HepG2 (cell line): ENCODE measurements around the gene PIK3R1. TPM values are rescaled to one million over a fixed set of nuclear protein-coding genes. Genes with fewer than 3 reads are reported as not detected.

Experiments
- AKNA ChIP-seq: sonication (generic); formaldehyde crosslinking; IDR thresholded peaks from 2 replicates; pipeline ENCODE4 v1.4.0; 2020; ENCODE audit warnings: missing genetic modification reagents, borderline replicate concordance
- BCL6 ChIP-seq: IDR thresholded peaks from 2 replicates; pipeline ENCODE4 v1.6.1; 2016; ENCODE audit warnings: missing genetic modification reagents, missing compliant biosample characterization
- DZIP1 ChIP-seq: sonication (generic); formaldehyde crosslinking; IDR thresholded peaks from 2 replicates; pipeline ENCODE4 v1.5.0; 2020; ENCODE audit warnings: mild to moderate bottlenecking, missing genetic modification reagents
- GABPA ChIP-seq, 2 experiments: IDR thresholded peaks; 2 replicates each; pipeline ENCODE4 v1.6.1; 2011 to 2016; ENCODE audit warnings: low read depth in 2 of 2, low read length in 1 of 2, missing biosample characterization in 1 of 2, missing genetic modification characterization in 1 of 2
- NBN ChIP-seq: fragments of 450-650 bp; conservative IDR thresholded peaks from 2 replicates; pipeline ENCODE4 v1.6.1; 2017
- PAXIP1 ChIP-seq: sonication (generic); formaldehyde crosslinking; conservative IDR thresholded peaks from 2 replicates; pipeline ENCODE4 v1.4.0; 2020; ENCODE audit warnings: mild to moderate bottlenecking, missing genetic modification reagents, moderate library complexity
- POLR2AphosphoS5 ChIP-seq: IDR thresholded peaks from 2 replicates; pipeline ENCODE4 v1.6.1; 2012; ENCODE audit warnings: low read depth, low read length
- RAD21 ChIP-seq: fragments of 450-650 bp; formaldehyde crosslinking; IDR thresholded peaks from 2 replicates; pipeline ENCODE4 v1.5.0; 2020; ENCODE audit warnings: mild to moderate bottlenecking
- TCF12 ChIP-seq, 2 experiments: fragments of 450-650 bp in 1 of 2; sonication (generic) in 1 of 2; formaldehyde crosslinking in 1 of 2; IDR thresholded peaks; 2 replicates each; pipeline versions ENCODE4 v1.6.1 to v1.8.0; 2017 to 2022; ENCODE audit warnings: antibody characterized with exemption in 1 of 2, mild to moderate bottlenecking in 1 of 2, missing genetic modification reagents in 1 of 2, moderate library complexity in 1 of 2
- ZMAT3 ChIP-seq: sonication (generic); formaldehyde crosslinking; conservative IDR thresholded peaks from 2 replicates; pipeline ENCODE4 v1.7.0; 2021; ENCODE audit warnings: missing genetic modification reagents
- ZNF414 ChIP-seq: sonication (generic); formaldehyde crosslinking; IDR thresholded peaks from 2 replicates; pipeline ENCODE4 v1.5.0; 2020; ENCODE audit warnings: missing genetic modification reagents
- ZNF496 ChIP-seq: sonication (generic); formaldehyde crosslinking; IDR thresholded peaks from 2 replicates; pipeline ENCODE4 v1.8.1; 2023; ENCODE audit warnings: mild to moderate bottlenecking, moderate library complexity, missing genetic modification reagents; ENCODE audit not compliant: insufficient replicate concordance
- ZNF687 ChIP-seq: sonication (generic); formaldehyde crosslinking; IDR thresholded peaks from 2 replicates; pipeline ENCODE4 v1.5.1; 2020; ENCODE audit warnings: mild to moderate bottlenecking, missing genetic modification reagents, moderate library complexity
- polyA plus RNA-seq, 8 experiments: library from polyadenylated mRNA; depleted of rRNA in 3 of 8; stranded (reverse) in 7 of 8; unstranded in 1 of 8; fragments of >200 nt; fragmentation: Illumina TruSeq in 4 of 8; extraction: Trizol in 4 of 8; gene quantifications; 2 replicates each; pipeline versions ENCODE4 v1.2.1 to v1.2.3, GENCODE V29; 2011 to 2016; ENCODE audit warnings: low read depth in 4 of 8, missing spikeins in 1 of 8, mixed read lengths in 1 of 8; ENCODE audit not compliant: insufficient read depth in 1 of 8
- total RNA-seq, 5 experiments: library from RNA; depleted of rRNA; stranded (reverse); fragments of >200 nt; fragmentation: Illumina TruSeq; extraction: Trizol; gene quantifications; 2 replicates each; pipeline ENCODE4 v1.2.3, GENCODE V29; 2016; ENCODE audit warnings: low read depth in 1 of 5

PIK3R1 gene
- total and polyA plus RNA-seq, 2 of the 13 experiments (the other 11 are each of a cell fraction or from before 2014, with no cell fraction given) = 8.4 to 21.3 TPM

- TF ChIP-seq DZIP1 (CRISPR knock-in tag) (no peak), NBN (no peak), ZNF687 (CRISPR knock-in tag) (no peak), ZNF414 (CRISPR knock-in tag) (no peak), ZMAT3 (CRISPR knock-in tag) (no peak), TCF12 (IDR thresholded peaks at IDR 0.05) (no peak), TCF12 (CRISPR knock-in tag; IDR thresholded peaks at IDR 0.05) (no peak), POLR2AphosphoS5 (no peak), RAD21 (no peak), ZNF496 (CRISPR knock-in tag) (no peak), GABPA (IDR thresholded peaks at IDR 0.05; ENCODE audit: low read depth, low read length) (no peak), GABPA (CRISPR knock-in tag; IDR thresholded peaks at IDR 0.05; ENCODE audit: low read depth) (no peak), BCL6 (peak; percentile 91), AKNA (CRISPR knock-in tag) (no peak), PAXIP1 (peak; percentile 80)
Observed at GRCh38 chr5:68271124-68271523, 55.6 kb downstream of the PIK3R1 start (continued).
